HT-29 (cell line): ENCODE data around the gene TIRAP. TPM values are rescaled to one million over a fixed set of nuclear protein-coding genes. Genes with fewer than 3 reads are reported as not detected.

Experiments
- DNase-seq: peaks from one replicate; pipeline ENCODE4 v3.0.0-alpha.2; 2015; ENCODE audit warnings: low spot score
- total RNA-seq: library from RNA; depleted of rRNA; stranded (reverse); fragments of >200 nt; shearing (Covaris generic); gene quantifications from 2 replicates; pipeline ENCODE4 v1.2.3, GENCODE V29; 2014

Gene TIRAP
- total RNA-seq, 1 experiment from 2014 or later: 12.3 TPM

- DNase-seq: no peak
Measured at GRCh38 chr11:126322996-126323395, 40.1 kb downstream of the TIRAP start.

GRCh38 chr11:126327281-126328000 is 44.5 kb downstream of the TIRAP start:
- DNase-seq: no peak

DNA sequence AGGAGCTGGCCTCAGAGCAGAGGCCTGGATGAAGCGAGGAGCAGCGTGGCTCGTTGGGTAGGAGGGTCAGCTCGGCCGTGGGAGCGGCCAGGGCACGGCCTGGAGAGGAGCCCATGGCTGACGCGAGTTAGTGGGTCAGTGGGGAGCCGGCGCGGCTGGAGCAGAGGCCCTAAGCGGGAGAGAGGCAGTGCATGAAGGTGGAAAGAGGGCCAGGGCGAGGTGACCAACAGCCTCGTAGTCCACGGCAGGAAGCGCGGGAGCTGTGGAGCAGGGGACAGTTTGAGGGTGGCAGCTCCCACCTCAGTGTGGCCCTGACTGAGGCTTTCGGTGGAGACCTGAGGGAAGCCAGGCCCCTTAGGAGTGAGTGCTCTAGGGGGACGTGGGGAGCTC is 45.1 kb downstream of the TIRAP start:
- DNase-seq: no peak

DNA sequence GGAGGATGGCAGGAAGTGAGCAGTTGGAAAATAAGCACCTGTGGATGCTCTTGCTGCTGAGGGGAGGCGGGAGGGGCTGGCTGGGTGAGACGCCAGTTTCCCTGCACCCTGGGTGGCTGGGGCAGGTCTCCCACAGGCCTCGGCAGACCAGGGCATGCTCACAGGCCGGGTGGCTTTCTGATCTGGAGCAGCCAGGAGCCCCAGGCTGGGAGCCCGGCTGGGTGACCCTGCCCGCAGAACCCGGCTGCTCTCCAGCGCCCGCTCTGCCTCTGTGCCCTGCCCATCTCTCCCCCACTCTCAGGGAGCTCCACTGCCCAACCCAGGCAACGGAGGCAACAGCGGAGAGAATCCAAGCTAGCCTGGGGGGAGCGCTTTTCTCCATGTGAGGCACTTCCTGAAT is 45.6 kb downstream of the TIRAP start:
- no peak for DNase-seq

DNA sequence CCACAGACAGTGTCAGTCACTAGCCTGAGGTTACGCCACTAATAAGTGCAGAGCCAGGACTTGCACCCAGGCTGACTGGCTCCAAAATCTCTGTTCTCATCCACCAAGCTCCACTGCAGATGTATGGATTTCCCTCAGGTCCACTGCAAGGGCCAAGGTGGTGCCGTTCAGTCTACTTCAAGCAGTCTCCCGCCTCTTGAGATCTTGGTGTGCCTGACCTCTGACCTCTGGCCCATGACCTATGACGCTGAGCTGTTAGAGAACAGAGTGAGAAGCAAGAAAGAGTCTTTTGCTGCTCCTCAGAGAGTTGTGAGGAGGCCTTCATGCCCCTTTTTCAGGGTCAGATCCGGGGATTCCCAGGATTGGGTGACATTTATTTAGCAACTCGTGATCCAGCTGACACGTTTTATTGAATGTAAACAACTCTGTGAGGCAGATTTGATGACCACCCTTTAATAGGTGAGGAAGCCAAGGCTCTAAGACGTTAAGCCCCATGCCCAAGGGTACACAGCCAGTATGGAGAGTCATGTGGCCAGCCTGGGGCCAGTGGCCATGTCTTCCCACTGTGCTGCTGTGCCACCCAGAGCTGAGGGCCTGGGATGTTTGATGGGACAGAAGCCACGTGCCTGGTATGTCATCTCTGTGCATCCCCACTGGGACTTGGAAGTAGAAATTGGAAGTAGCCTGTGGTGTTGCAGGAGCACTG is 46.2 kb downstream of the TIRAP start:
- DNase-seq: no peak

- no peak for DNase-seq
Measured at GRCh38 chr11:126329644-126330211, 46.8 kb downstream of the TIRAP start.

- no peak for DNase-seq
Measured at GRCh38 chr11:126331286-126331685, 48.4 kb downstream of the TIRAP start.

- no peak for DNase-seq
Measured at GRCh38 chr11:126332221-126332711, 49.4 kb downstream of the TIRAP start.

DNA sequence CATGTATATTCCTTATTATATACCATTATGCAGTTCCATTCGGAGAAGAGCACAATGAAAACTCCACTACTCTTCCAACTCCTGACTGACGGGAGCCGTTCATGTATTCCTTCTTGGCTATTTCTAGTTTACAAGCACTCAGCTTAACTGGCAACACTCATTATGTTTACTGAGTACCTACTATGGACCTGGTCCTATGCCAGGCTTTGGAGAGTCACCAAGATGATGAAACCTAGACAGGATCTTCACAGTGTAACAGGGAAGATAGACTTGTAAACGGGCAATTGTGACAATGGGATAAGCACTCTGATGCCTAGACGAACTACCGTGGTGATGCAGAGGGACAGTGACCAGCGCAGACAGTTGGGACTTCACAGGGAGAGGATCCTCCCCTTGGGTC is 50.2 kb downstream of the TIRAP start:
- DNase-seq: no peak

DNA sequence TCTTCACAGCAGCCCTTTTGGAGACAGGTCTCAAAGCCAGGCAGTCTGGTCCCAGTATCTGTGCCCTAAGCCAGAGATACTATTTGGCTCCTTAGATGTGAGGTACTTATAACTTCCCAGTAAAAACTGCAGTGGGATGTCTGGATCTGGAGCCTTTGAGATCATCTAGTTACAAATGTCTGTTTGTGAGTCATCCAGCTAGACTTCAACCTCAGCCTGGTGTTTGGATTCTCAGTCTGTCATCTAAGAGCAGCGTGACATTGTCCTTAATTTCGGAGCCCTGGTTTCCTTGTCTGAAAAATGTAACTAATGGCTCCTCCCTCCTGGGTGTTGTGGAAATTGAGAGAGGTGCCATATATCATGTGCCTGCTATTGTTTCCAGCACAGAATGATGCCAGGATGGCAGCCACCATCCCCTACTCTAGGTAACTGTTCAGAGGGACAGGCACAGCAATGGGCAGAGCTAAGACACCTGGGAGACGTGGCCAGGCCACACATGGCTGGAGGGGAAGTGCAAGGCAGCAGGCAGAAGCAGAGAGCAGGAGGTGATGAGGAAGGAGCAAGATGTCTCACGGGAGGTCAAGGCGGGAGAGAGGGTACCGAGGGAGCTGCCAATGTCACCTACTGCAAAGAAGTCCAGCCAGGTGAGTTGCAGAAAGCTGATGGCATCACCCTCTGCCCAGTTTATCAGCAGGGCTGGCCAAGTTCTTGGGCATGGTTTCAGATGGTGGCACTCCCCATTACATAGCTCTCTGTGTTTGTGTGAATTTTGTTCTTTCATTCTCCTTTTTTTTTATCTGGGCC is 52.0 kb downstream of the TIRAP start:
- no peak for DNase-seq

- no peak for DNase-seq
Measured at GRCh38 chr11:126335463-126335760, 52.5 kb downstream of the TIRAP start.

- no peak for DNase-seq
Measured at GRCh38 chr11:126336138-126336541, 53.2 kb downstream of the TIRAP start.

- no peak for DNase-seq
Measured at GRCh38 chr11:126336671-126337101, 53.8 kb downstream of the TIRAP start.

GRCh38 chr11:126337126-126337473 is 54.2 kb downstream of the TIRAP start:
- no peak for DNase-seq

DNA sequence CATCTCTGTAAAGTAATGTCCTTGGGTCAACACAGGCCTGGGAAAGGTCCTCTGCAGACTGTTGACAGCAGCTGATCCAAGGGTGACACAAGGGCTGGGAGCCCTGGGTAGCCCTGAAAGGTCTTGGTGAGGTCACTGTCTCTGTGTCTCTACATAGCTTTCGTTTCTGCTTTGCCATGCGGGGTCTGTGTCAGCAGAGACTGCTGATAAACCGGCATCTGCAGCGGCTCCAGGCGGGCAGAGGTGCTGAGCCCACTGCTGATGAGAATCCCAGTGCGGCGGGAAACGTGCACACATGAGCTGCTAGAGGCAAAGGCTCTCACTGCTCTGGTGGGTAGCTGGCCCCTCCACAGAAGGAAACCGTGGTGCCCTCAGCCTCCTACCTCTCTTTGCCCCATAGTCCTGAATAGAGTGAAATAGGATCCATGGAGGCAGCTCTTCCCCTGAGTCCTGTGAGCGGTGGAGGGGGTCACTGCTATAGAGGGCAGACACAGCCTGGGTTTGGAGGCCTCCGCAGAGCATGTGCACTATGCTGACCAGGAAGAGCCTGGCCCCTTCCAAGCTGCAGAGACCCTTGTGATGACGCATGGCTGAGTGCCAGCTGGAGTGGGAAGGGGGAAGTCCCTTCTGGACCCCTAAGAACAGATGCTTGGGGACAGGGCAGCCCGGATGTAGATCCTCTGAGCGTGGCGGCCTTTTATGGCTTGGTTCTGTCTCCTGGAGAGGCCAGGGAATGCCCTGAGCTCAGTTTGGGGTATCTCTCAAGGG is 54.8 kb downstream of the TIRAP start:
- DNase-seq: no peak

DNA sequence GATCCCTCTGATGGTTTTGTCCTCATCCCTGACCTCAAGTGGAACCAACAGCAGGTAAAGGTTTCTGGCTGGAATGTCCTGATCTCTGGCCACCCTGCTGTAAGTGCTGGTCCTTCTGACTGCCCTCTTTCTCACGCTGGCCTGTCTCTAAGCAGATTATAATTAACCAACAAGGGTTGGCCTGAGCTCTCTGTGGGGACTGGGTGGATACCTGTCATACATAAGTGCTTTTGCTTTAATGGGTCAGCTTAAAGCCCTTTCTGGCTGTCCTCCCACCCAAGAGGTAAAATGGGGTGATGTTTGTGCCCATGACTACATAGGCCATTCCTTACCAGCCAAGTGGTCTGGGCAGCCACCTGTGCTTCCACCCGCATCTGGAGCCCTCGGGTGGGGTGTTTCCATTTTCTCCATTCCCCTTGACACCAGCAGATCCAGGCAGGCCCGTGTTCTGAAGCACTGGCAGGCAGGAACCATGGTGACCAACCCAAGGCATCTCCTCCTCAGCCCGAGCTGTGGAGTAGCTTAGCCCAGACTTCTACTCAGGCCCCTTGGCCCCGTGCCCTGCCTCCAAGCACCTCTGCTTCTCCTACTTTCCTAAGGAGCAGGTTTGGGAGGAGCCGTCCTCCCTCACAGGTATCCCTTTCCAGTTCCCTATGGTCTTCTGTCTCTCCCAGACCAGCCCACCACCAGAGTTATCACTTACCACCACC is 55.6 kb downstream of the TIRAP start:
- DNase-seq: no peak

DNA sequence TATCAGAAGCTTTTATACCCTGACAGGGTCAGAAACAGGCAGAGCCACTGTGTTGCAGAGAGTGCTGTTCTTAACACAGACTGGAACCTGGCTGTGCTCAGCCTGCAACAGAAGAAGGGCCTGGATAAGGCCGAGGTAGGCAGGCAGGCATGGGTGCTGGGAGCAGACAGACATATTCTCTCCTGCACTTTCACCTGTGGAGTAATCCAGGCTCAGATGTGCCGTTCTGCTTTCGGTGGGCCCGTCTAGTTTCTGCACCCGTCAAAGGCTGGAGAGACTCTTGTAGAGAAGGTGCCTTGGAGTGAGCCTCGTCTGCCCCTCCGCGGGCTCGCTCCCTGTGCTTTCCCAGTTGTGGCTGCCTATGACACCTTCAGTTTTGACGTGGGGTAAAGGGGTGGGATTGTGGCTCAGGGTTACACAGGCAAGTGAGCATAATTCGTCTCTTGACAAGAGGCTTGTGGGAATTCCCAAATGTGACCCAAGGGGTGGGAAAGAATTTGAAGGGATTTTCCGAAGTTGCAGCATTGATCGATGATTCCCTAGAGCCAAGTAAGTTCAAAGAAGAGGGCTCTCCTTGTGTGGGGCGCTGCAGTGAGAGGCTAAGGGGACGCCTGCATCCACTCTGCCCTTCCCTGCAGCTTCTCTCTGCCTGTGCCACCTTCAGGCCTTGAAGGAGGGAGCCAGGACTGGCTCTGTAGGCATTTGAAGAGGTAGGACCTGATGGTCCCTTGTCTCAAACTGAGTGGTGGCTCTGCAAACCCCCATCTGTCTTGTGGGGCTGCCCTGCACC is 56.4 kb downstream of the TIRAP start:
- DNase-seq: no peak

DNA sequence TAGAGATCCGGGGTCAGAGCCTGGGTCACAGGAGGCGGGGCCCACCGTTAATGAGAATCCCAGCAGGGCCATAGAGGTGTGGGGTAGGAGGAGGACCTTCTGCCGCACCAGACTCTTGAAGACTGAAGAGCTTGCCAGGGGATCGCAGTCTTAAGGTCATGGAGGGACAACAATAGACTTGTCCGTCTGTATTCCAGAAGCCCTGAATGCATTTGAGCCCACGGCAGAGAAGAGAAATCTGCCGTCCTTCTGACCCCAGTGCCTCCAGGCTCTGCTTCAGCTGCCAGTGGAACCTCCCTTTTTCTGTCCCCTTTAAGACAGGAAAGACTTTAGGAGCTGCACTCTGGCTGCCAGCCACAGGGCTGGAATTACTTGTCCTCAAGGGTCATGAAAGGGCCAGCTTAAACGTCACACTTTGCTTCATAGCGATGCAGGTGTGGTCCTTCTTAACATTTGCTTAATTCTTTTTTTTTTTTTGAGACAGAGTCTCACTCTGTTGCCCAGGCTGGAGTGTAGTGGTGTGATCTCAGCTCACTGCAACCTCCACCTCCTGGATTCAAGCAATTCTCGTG is 57.1 kb downstream of the TIRAP start:
- DNase-seq: peak; percentile 86

- no peak for DNase-seq
Measured at GRCh38 chr11:126340960-126341606, 58.2 kb downstream of the TIRAP start.
